Measurements from ENCODE around the gene TRAPPC12. TPM values are rescaled to one million over a fixed set of nuclear protein-coding genes. Genes with fewer than 3 reads are reported as not detected.

The TRAPPC12 gene
- total RNA-seq, 3 donors from 2014 or later (not counting 1 experiment from before 2014, with no cell fraction given): 65.1 to 92.6 (median 86.7) TPM

DNA sequence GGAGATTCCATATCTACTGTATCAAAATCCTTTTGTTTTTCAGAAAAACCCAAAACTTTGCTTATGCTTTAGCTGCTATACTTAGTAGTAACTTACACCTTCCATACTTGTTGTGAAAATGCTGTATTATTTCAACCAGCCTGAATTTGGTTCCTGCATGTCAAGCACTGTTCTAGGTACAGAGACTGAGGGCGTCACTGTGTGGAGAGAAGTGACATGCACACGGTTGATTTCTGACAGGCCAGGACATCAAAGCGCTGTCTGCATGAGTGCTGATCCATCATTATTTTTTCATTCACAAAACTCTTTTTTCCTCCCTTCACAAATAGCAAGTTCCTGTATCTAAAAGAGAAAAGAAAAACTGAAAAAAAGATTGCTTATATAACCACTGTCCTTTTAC lies 31.6 kb downstream of the TRAPPC12 start:
- no peak overlapping the region for H3K4me3 Mint-ChIP-seq
- Histone ChIP-seq H3K4me1 (ENCODE audit: control insufficient read depth, insufficient read depth, low read length) (no peaks in the 10 kb centered on the region), H3K27me3 (ENCODE audit: control insufficient read depth, insufficient read depth, low read length) (no peaks in the 10 kb centered on the region), H3K27ac (ENCODE audit: low read length) (no peak overlapping the region), H3K9me3 (ENCODE audit: control insufficient read depth, insufficient read depth, low read length) (no peaks in the 10 kb centered on the region), H3K4me3 (ENCODE audit: low read length) (no peak overlapping the region), H3K36me3 (ENCODE audit: control insufficient read depth, insufficient read depth, low read length) (peaks cover 3% of the 10 kb centered on the region)
- WGBS (ENCODE audit: insufficient coverage): 94% methylated on average over 3 of the region's 3 CpGs
- H3K4me1 Mint-ChIP-seq: peaks cover 8 to 23% of the 10 kb centered on the region in 2 donors
- H3K9me3 Mint-ChIP-seq: no peaks in the 10 kb centered on the region
- TF ChIP-seq, protein P1, sequence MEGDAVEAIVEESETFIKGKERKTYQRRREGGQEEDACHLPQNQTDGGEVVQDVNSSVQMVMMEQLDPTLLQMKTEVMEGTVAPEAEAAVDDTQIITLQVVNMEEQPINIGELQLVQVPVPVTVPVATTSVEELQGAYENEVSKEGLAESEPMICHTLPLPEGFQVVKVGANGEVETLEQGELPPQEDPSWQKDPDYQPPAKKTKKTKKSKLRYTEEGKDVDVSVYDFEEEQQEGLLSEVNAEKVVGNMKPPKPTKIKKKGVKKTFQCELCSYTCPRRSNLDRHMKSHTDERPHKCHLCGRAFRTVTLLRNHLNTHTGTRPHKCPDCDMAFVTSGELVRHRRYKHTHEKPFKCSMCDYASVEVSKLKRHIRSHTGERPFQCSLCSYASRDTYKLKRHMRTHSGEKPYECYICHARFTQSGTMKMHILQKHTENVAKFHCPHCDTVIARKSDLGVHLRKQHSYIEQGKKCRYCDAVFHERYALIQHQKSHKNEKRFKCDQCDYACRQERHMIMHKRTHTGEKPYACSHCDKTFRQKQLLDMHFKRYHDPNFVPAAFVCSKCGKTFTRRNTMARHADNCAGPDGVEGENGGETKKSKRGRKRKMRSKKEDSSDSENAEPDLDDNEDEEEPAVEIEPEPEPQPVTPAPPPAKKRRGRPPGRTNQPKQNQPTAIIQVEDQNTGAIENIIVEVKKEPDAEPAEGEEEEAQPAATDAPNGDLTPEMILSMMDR (IDR thresholded peaks at IDR 0.05): no peak
- no peaks in the 10 kb centered on the region for H3K27me3 Mint-ChIP-seq (ENCODE audit: low read depth in 2 of 2)
- no peak for ATAC-seq
- H3K27ac Mint-ChIP-seq: peak overlapping the region in 1 of 2 donors; percentile 23
- no peaks in the 10 kb centered on the region for H3K36me3 Mint-ChIP-seq
- DNase-seq: no peak
- intact Hi-C loops (cut with micrococcal nuclease): no loop called here

DNA sequence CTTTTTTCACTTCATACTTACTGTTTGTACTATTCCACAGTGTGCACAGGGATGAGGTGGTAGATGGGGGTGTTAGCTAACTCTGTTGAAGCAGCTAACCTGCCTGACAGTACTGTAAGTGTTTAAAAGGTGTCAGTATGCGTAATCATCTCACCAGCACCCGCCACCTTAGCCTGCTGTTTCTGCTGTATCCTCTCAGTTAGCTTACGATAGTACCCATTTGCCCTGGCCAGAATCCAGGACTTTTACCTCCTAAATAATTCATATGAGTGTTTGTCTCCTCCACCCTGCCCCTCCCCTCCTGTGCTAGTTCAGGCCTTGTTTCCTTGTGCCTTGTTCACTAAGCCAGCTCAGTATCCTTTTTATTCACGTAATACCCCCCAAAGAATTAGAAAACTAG lies 34.2 kb downstream of the TRAPPC12 start:
- peaks cover 5% of the 10 kb centered on the region for H3K36me3 ChIP-seq (ENCODE audit: control insufficient read depth, insufficient read depth, low read length)
- Mint-ChIP-seq H3K4me3 (no peak overlapping the region), H3K27ac (no peak overlapping the region), H3K27me3 (ENCODE audit: low read depth in 2 of 2) (no peaks in the 10 kb centered on the region), H3K36me3 (no peaks in the 10 kb centered on the region), H3K9me3 (no peaks in the 10 kb centered on the region), H3K4me1 (peaks cover 5 to 27% of the 10 kb centered on the region in 2 donors)
- DNase-seq (no peak), ATAC-seq (no peak)
- H3K4me1 ChIP-seq (ENCODE audit: control insufficient read depth, insufficient read depth, low read length): no peaks in the 10 kb centered on the region
- no peak overlapping the region for H3K4me3 ChIP-seq (ENCODE audit: low read length)
- no peaks in the 10 kb centered on the region for H3K9me3 ChIP-seq (ENCODE audit: control insufficient read depth, insufficient read depth, low read length)
- intact Hi-C loops (cut with micrococcal nuclease): no loop called here
- no peaks in the 10 kb centered on the region for H3K27me3 ChIP-seq (ENCODE audit: control insufficient read depth, insufficient read depth, low read length)
- TF ChIP-seq, protein P1 (IDR thresholded peaks at IDR 0.05): no peak
- 97% methylated on average over 3 of the region's 4 CpGs for WGBS (ENCODE audit: insufficient coverage)
- no peak overlapping the region for H3K27ac ChIP-seq (ENCODE audit: low read length)

DNA sequence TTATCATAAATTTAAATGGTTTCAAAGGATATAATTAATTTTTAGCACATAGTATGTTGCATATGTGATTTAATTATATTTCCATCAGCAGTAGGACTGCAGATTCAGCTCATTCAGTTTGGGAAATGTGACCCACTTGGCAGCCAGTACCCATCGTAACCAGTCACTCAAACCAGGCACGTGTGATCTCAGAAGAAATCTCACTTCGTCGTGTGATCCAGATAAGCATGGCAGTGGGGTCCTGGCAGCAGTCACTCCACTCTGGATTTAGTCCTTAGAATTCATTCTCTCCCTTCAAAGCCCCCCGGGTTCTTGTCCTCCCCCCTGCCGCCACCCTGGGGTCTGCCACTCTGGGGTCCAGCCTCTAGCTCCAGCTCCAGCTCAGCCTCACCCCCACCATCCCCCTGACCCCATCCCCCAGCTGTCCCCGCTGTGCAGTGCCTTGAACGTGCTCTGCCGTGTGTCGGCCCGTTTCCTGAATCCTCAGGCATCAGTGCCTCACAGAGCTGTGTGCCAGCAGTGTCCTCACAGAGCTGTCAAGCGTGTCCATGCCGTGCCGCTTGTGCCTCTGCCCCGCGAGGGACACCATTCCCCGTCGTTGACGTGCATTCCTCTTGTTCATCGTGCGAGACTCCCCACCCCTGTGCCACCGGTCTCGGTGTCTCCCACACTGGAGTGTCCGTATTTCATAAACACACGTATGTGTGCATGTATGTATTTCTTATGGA lies 34.8 kb downstream of the TRAPPC12 start:
- Histone ChIP-seq H3K27me3 (ENCODE audit: control insufficient read depth, insufficient read depth, low read length) (no peaks in the 10 kb centered on the region), H3K27ac (ENCODE audit: low read length) (no peak overlapping the region), H3K4me3 (ENCODE audit: low read length) (no peak overlapping the region), H3K4me1 (ENCODE audit: control insufficient read depth, insufficient read depth, low read length) (no peaks in the 10 kb centered on the region), H3K36me3 (ENCODE audit: control insufficient read depth, insufficient read depth, low read length) (peaks cover 5% of the 10 kb centered on the region), H3K9me3 (ENCODE audit: control insufficient read depth, insufficient read depth, low read length) (no peaks in the 10 kb centered on the region)
- no peak overlapping the region for H3K4me3 Mint-ChIP-seq
- no peak for DNase-seq
- H3K36me3 Mint-ChIP-seq: no peaks in the 10 kb centered on the region
- no peaks in the 10 kb centered on the region for H3K9me3 Mint-ChIP-seq
- WGBS (ENCODE audit: insufficient coverage): 97% methylated on average over 25 of the region's 25 CpGs
- H3K27ac Mint-ChIP-seq: peak overlapping the region in 1 of 2 donors; percentile 24
- TF ChIP-seq, protein P1 (IDR thresholded peaks at IDR 0.05): no peak
- intact Hi-C loops (cut with micrococcal nuclease): no loop called here
- no peaks in the 10 kb centered on the region for H3K27me3 Mint-ChIP-seq (ENCODE audit: low read depth in 2 of 2)
- H3K4me1 Mint-ChIP-seq: peaks cover 5 to 28% of the 10 kb centered on the region in 2 donors
- ATAC-seq: no peak

All from natural killer cell (primary cell).